Spleen (tissue), 11 donors: Measurements from ENCODE around the gene H6PD. TPM values are rescaled to one million over a fixed set of nuclear protein-coding genes. Genes with fewer than 3 reads are reported as not detected.

Source experiments
- DNase-seq: peaks from one replicate; pipeline ENCODE4 v3.0.0-alpha.2; 2020
- H3K27ac ChIP-seq, 8 donors: fragments of 200-600 bp; sonication (generic) in 7 of 8; 1 replicate in 4 of 8; 2 replicates in 4 of 8; pipeline versions ENCODE4 v1.5.0 to v1.8.0; 2016 to 2021; ENCODE audit warnings: inconsistent platforms in 4 of 8, mild to moderate bottlenecking in 4 of 8, moderate library complexity in 1 of 8
- H3K27me3 ChIP-seq, 7 donors: fragments of 200-600 bp; sonication (generic) in 6 of 7; replicated peaks in 1 of 7; 1 replicate in 4 of 7; 2 replicates in 3 of 7; pipeline versions ENCODE4 v1.5.0 to v1.8.0; 2016 to 2021; ENCODE audit warnings: inconsistent platforms in 3 of 7, mild to moderate bottlenecking in 1 of 7
- H3K36me3 ChIP-seq, 6 donors: fragments of 200-600 bp; sonication (generic) in 5 of 6; 1 replicate in 4 of 6; 2 replicates in 2 of 6; pipeline versions ENCODE4 v1.5.0 to v1.8.0; 2016 to 2021; ENCODE audit warnings: inconsistent platforms in 2 of 6
- H3K4me1 ChIP-seq, 6 donors: fragments of 200-600 bp; sonication (generic) in 5 of 6; 1 replicate in 3 of 6; 2 replicates in 3 of 6; pipeline versions ENCODE4 v1.5.0 to v1.8.0; 2016 to 2021; ENCODE audit warnings: inconsistent platforms in 3 of 6
- H3K4me3 ChIP-seq, 8 donors: fragments of 200-600 bp; sonication (generic) in 7 of 8; 1 replicate in 4 of 8; 2 replicates in 4 of 8; pipeline versions ENCODE4 v1.5.0 to v1.8.0; 2016 to 2021; ENCODE audit warnings: inconsistent platforms in 4 of 8, mild to moderate bottlenecking in 4 of 8, moderate library complexity in 2 of 8
- H3K9me3 ChIP-seq, 8 donors: fragments of 200-600 bp; sonication (generic) in 7 of 8; 1 replicate in 4 of 8; 2 replicates in 4 of 8; pipeline versions ENCODE4 v1.5.0 to v1.8.0; 2016 to 2021; ENCODE audit warnings: inconsistent platforms in 4 of 8
- POLR2A ChIP-seq, 3 donors: fragments of 450-650 bp; IDR thresholded peaks; one replicate each; pipeline ENCODE4 v1.5.1; 2017; ENCODE audit warnings: antibody characterized with exemption in 3 of 3, mild to moderate bottlenecking in 1 of 3
- POLR2AphosphoS5 ChIP-seq, 3 donors: sonication (generic); formaldehyde crosslinking; IDR thresholded peaks; one replicate each; pipeline ENCODE4 v1.5.1; 2017; ENCODE audit warnings: antibody characterized with exemption in 3 of 3
- WGBS, 5 donors: extraction: QIAGEN DNeasy Blood & Tissue Kit in 3 of 5; methylation state at CpG; one replicate each; pipeline versions ENCODE4 v1.1.5 to v1.1.7; 2013 to 2018; 5-methylcytosine and 5-hydroxymethylcytosine counted together
- intact Hi-C: fragments of 100-400 bp; cut with DNase I; formaldehyde crosslinking; loops from one replicate; pipeline ENCODE4 v1.15.0; 2023; ENCODE audit warnings: low total_unique reads
- polyA plus RNA-seq, 3 donors: library from polyadenylated mRNA; stranded (reverse); fragments of 200-250 nt; gene quantifications; one replicate each; pipeline ENCODE4 v1.2.1, GENCODE V29; 2013
- total RNA-seq, 7 donors: library from RNA; depleted of rRNA in 3 of 7; stranded (reverse); fragments of >200 nt in 3 of 7; fragmentation: NEBNext Ultra II Directional in 4 of 7; extraction: Animal tissue kit (Norgen Biotek cat#: 25700) in 4 of 7; gene quantifications; one replicate each; pipeline versions ENCODE4 v1.1.0 to v1.2.1, GENCODE V29; 2016 to 2021
- TF ChIP-seq, protein P1 (sequence below), 11 experiments: fragments of 200-600 bp in 7 of 11; fragments of 450-650 bp in 4 of 11; sonication (generic) in 4 of 11; IDR thresholded peaks in 8 of 11; conservative IDR thresholded peaks in 3 of 11; 1 replicate in 7 of 11; 2 replicates in 4 of 11; pipeline versions ENCODE4 v1.4.0 to v1.8.0; 2016 to 2021; ENCODE audit warnings: antibody characterized with exemption in 11 of 11, inconsistent platforms in 4 of 11, mild to moderate bottlenecking in 1 of 11
- donor health status: healthy with polysubstance abuse.
- donor health status: DM: no; HTN: no; CAD: no; lungs with moderate emphysema.
- donor health status: DM: no; HTN: no; CAD: no.
- donor health status: Bipolar disorder and iron deficiency.
- donor health status: healthy.
- donor health status: DM: no; HTN: no; CAD: no.
- donor health status: DM: yes; HTN: yes; CAD: no.

Gene H6PD
- total and polyA plus RNA-seq, 10 donors, result 4.5 to 55.3 (median 35.5) TPM

DNA sequence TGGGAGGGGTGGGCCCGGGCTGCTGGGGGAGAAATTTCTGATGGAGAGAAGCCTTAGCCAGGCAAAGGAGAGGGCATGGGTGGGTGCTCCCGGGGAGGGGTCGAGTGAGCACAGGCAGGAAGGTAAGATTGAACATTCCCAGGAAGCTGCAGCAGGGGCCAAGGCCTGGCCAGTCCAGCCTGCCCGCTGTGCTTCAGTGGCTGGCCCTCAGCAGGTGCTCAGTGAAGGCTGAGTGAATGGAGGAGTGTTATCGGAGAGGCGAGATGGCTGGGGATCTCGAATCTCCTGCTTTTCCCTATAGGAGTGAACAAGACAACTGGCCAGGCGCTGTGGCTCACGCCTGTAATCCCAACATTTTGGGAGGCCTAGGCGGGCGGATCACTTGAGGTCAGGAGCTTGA is 79.0 kb downstream of the H6PD start:
- Histone ChIP-seq H3K9me3 (no peaks in the 10 kb centered on the region), H3K4me3 (no peak overlapping the region), H3K27me3 (no peaks in the 10 kb centered on the region), H3K36me3 (no peaks in the 10 kb centered on the region), H3K27ac (no peak overlapping the region), H3K4me1 (peaks cover 0 to 29% (median 12%) of the 10 kb centered on the region in 6 donors)
- TF ChIP-seq POLR2A (IDR thresholded peaks at IDR 0.05) (no peak), POLR2AphosphoS5 (IDR thresholded peaks at IDR 0.05) (no peak)
- TF ChIP-seq, protein P1, sequence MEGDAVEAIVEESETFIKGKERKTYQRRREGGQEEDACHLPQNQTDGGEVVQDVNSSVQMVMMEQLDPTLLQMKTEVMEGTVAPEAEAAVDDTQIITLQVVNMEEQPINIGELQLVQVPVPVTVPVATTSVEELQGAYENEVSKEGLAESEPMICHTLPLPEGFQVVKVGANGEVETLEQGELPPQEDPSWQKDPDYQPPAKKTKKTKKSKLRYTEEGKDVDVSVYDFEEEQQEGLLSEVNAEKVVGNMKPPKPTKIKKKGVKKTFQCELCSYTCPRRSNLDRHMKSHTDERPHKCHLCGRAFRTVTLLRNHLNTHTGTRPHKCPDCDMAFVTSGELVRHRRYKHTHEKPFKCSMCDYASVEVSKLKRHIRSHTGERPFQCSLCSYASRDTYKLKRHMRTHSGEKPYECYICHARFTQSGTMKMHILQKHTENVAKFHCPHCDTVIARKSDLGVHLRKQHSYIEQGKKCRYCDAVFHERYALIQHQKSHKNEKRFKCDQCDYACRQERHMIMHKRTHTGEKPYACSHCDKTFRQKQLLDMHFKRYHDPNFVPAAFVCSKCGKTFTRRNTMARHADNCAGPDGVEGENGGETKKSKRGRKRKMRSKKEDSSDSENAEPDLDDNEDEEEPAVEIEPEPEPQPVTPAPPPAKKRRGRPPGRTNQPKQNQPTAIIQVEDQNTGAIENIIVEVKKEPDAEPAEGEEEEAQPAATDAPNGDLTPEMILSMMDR (IDR thresholded peaks at IDR 0.05 in 8 of 11, conservative IDR thresholded peaks at IDR 0.05 in 3 of 11), result no peak
- WGBS, 5 donors, result 82 to 89% (median 87%) methylated on average over 11 of the region's 11 CpGs
- intact Hi-C loops, result no loop called here
- DNase-seq, result no peak

DNA sequence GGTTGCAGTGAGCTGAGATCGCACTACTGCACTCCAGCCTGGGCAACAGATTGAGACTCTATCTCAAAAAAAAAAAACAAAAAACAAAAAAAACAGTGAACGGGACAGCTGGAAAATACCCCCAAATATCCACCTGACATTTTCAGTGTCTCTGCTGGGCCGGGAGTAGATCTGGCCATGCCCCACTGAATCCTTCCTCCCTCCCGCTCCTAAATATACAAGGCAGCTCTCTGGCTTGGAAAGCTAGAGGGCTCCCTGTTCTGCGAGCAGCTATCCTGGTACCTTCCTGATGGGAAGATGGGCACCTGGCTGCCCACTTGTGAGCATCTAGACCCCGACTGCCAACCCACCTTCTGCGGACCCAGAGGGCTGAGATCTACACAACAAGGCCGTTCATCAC is 79.5 kb downstream of the H6PD start:
- DNase-seq, result no peak
- 78 to 95% (median 81%) methylated on average over 8 of the region's 8 CpGs for WGBS, 5 donors
- Histone ChIP-seq H3K4me1 (peaks cover 0 to 29% (median 12%) of the 10 kb centered on the region in 6 donors), H3K27ac (no peak overlapping the region), H3K4me3 (no peak overlapping the region), H3K9me3 (no peaks in the 10 kb centered on the region), H3K27me3 (no peaks in the 10 kb centered on the region), H3K36me3 (no peaks in the 10 kb centered on the region)
- intact Hi-C loops, result no loop called here
- TF ChIP-seq, protein P1 (IDR thresholded peaks at IDR 0.05 in 8 of 11, conservative IDR thresholded peaks at IDR 0.05 in 3 of 11), result no peak
- TF ChIP-seq POLR2A (IDR thresholded peaks at IDR 0.05) (no peak), POLR2AphosphoS5 (IDR thresholded peaks at IDR 0.05) (no peak)

DNA sequence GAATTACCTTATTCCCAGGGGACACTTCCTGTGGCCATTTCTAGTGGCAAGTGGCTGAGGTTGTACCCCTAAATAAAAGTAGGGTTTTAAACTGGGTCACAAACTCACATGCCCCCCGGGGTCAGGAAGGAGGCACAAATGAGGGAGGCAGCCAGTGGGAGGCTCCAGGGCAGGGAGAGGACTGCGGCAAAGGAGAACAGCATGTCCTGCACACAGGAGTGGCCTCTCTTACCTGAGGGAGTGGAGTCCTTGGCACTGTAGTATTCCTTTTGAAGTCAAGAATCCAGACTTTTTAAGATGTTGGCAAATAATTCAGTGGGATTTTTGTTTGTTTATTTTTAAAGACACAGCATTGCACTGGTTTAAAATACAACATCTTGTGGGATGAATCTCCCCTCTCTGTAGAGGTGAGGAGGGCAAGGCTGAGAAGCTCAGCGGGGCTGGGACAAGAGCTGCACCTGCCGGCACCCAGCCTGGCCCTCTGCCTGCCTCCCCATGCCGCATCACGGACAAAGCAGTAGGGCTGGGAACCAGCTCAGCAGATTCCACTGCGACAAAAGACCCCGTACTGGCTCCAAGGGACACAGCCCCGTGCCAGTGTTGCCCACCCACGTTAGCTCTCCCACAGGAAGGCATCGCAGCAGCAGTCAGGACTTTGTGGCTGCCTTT is 80.3 kb downstream of the H6PD start:
- TF ChIP-seq, protein P1 (IDR thresholded peaks at IDR 0.05 in 8 of 11, conservative IDR thresholded peaks at IDR 0.05 in 3 of 11), result no peak
- TF ChIP-seq POLR2AphosphoS5 (IDR thresholded peaks at IDR 0.05), result no peak
- no peak for TF ChIP-seq POLR2A (IDR thresholded peaks at IDR 0.05)
- no peak overlapping the region for H3K4me3 ChIP-seq
- H3K4me1 ChIP-seq, result peaks cover 0 to 33% (median 15%) of the 10 kb centered on the region in 6 donors
- intact Hi-C loops, result no loop called here
- no peak for DNase-seq
- 79 to 88% (median 81%) methylated on average over 10 to 11 of the region's 11 CpGs for WGBS, 5 donors
- no peak overlapping the region for H3K27ac ChIP-seq
- H3K9me3 ChIP-seq, result no peaks in the 10 kb centered on the region
- no peaks in the 10 kb centered on the region for H3K27me3 ChIP-seq
- no peaks in the 10 kb centered on the region for H3K36me3 ChIP-seq

DNA sequence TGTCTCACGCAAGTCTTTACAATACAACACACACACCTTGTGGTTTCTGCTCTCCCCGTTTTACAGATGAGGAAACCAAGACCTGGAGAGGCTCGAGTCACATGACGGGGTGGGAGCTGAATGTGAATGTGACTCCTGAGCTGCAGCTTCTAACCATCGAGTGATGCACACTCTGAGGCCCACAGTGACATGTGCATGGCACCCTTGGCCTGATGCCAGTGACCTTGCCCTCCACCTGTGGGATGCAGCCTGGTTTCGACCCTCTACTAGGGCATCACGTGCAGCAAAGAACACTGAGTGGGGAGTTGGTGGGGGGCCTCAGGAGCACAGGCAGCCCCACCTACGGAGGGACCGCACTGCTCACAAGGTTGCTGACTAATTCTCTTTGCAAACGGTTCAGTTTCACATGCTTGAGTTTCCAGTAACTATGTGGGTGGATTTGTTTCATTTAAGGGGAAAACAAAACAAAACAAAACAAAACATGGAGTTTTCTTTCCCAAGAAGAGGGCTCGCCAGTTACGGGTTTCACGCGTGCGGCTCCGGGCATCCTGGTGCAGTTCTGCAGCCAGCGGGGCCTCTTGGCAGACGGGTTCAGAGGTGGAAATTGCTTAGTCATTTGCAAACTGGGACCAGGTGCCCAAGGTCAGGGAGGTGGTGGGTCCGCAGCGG is 81.0 kb downstream of the H6PD start:
- intact Hi-C loops, result no loop called here
- WGBS, 5 donors, result 54 to 59% (median 58%) methylated on average over 18 to 20 of the region's 20 CpGs
- Histone ChIP-seq H3K4me1 (peaks cover 0 to 40% (median 18%) of the 10 kb centered on the region in 6 donors), H3K36me3 (no peaks in the 10 kb centered on the region), H3K27me3 (no peaks in the 10 kb centered on the region), H3K9me3 (no peaks in the 10 kb centered on the region), H3K4me3 (no peak overlapping the region), H3K27ac (no peak overlapping the region)
- TF ChIP-seq POLR2AphosphoS5 (IDR thresholded peaks at IDR 0.05) (no peak), POLR2A (IDR thresholded peaks at IDR 0.05) (no peak)
- TF ChIP-seq, protein P1 (IDR thresholded peaks at IDR 0.05 in 8 of 11, conservative IDR thresholded peaks at IDR 0.05 in 3 of 11), result no peak
- no peak for DNase-seq
